HG02885 (cell line): Measurements from ENCODE around the gene NATD1.

Source experiments
- ATAC-seq: cut with Tn5 transposase; IDR thresholded peaks from one replicate; pipeline ENCODE4 v1.9.1; 2021; ENCODE audit warnings: mild to moderate bottlenecking; ENCODE audit not compliant: unreplicated experiment, poor library complexity

NATD1 gene

DNA sequence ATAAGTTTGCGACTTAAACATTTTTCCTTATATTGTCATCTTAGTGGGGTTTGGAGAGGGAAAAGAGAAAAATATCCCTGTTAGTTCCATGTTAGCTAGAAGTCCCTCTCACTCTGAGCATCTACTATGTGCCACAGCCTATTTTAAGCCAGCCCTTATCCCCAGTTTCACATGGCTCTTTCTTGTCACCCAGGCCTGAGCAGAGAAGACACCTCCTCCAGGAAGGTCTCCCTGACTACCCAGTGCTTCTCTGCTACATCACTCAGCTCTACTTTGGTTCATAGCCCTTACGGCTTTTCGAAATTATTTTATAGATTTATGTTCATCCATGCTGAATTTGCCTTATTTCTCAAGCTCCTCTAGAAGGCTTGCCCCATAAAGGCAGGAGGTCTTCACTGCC is 24.1 kb upstream of the NATD1 start:
- ATAC-seq: no peak

DNA sequence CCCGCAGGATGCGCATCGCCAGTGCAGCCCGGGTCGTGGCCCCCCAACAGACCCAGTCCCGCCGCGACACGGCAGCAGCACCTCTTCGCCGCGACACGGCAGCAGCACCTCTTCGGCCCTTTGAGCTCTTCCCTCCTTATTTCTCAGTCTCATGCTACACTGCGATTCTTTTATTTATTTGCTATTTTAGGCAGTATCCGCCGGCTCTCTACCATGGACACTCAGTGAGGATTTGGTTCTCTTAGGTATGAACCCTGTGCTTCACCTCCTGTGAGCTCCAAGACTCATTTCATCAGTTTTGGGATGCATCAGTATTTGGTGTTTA is 23.0 kb upstream of the NATD1 start:
- no peak for ATAC-seq

DNA sequence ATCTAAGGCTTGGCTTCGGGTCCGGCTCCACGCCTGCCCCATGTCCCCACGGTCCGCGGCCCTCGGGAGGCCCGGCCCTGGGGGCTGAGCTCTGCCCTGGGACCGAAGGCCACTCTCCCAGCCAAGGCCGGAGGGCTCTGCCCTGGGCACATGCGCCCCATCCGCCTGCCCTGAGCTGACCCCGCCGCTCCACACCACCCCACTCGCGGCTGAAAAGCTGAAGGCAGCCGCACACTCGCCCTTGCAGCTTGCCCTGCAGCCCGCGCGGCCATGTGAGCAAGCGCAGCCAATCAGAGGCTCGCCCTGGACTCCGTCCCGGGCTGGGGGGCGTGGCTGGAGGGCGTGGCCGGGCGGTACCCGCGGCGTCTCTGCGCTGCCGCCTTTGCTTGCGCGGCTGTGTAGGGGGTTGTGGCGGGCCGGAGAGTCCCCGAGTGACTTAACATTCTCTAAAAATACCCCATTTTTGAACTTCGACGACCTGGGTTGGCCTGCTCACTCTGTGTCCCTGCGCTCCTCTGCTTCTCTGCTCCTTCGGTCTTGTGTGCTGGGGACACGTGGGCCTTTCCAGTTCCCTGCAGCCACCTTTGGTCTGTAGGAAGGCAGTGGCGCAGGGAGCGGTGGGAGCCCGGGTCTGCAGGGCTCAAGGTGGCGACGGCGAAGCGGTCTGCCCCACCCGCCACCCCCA is 22.5 kb upstream of the NATD1 start:
- ATAC-seq: peak; percentile 96

DNA sequence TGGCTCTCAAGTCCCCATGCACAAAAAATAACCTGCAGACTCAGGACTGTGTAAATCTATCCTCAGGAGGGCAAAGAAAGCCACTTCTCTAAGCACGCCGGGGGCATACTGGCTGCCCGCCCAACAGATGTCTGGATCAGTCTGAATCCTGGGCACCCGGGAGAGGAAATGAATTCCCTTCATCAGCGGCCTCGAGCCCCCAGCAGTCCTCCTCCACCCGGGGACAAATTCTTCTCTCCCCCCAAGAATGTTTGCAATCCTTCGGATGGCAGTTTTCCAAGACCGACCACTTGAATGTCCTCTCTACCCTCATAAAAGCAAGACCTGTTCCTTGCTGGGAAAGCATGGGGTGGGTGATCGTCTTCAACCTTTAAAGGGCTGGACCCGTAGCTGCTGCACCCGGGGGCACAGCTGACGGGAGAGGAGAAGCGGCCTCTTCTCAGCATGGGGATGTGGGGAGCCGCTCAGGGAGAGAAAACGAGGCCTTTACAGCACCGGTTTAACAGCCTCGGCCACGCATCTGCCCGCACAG is 21.9 kb upstream of the NATD1 start:
- peak; percentile 17 for ATAC-seq

GRCh38 chr17:21272881-21273792 is 19.9 kb upstream of the NATD1 start:
- ATAC-seq: no peak

- no peak for ATAC-seq
Measured at GRCh38 chr17:21272250-21272649, 19.0 kb upstream of the NATD1 start.

- ATAC-seq: no peak
Measured at GRCh38 chr17:21271454-21272183, 18.4 kb upstream of the NATD1 start.

DNA sequence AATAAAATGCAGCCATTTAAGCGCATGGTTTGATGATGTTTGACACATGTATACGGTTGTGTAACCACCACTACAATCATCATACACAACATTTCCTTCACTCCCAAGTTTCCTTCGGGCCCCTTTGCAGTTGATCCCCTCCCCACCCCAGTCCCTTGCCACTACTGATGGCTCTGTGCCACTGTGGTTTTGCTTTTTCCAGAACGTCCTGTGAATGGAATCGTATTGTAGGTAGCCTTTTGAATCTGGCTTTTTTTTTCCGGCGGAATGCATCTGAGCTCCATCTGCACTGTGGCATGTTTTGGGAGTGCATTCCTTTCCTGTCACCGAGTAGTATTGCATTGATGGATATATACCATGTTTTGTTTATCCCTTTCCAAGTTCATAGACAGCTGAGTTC is 16.2 kb upstream of the NATD1 start:
- ATAC-seq: no peak

GRCh38 chr17:21268596-21269188 is 15.5 kb upstream of the NATD1 start:
- no peak for ATAC-seq

- no peak for ATAC-seq
Measured at GRCh38 chr17:21263376-21263775, 10.2 kb upstream of the NATD1 start.

DNA sequence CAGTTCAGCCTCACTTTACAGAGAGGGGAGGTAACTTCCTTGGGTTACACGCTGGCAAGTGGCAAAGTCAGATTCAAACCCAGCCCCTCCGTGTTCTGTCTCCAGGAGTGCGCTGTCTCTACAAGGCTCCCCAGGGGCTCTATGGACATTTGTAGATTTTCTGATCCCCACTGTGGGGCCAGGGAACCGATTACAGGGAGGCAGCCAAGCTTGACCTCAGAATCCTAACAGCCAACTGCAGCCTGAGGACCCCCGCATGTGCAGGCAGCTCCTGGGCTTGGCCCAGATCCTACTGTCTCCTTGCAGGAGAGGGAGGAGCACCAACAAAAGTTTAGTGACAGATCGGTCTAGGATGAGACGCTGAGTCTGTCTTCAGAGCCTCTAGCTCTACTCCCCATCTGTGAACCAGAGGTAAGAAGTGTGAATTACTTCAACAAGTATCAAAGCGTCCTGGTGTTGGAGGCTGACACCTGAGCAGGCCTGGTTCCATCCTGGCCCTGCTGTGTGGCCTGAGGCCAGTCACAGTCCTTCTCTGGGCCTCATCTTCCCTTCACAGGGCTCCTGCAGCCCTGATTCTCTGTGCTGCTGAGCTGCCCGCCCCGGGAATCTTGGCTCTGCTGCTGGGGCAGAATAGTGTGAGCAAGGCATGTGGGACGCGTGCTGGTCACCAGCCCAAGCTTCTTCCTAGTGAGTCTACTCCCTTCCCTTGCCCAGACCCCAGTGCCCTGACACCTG is 9.2 kb upstream of the NATD1 start:
- no peak for ATAC-seq

DNA sequence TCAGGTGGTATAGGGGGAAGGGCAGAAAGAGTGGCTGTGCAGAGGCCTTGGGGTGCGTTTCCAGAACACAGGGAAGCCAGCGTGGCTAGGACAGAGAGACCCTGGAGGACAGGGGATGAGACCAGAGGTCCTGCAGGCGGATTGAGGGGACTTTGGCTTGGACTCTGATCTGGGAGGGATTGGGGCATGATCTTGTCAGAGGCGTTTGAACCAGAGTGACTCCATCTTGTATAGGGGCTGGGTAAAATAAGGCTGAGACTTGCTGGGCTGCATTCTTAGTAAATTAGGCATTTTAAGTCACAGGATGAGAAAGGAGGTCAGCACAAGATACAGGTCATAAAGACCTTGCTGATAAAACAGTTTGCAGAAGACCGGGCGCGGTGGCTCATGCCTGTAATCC is 5.4 kb upstream of the NATD1 start:
- ATAC-seq: no peak

DNA sequence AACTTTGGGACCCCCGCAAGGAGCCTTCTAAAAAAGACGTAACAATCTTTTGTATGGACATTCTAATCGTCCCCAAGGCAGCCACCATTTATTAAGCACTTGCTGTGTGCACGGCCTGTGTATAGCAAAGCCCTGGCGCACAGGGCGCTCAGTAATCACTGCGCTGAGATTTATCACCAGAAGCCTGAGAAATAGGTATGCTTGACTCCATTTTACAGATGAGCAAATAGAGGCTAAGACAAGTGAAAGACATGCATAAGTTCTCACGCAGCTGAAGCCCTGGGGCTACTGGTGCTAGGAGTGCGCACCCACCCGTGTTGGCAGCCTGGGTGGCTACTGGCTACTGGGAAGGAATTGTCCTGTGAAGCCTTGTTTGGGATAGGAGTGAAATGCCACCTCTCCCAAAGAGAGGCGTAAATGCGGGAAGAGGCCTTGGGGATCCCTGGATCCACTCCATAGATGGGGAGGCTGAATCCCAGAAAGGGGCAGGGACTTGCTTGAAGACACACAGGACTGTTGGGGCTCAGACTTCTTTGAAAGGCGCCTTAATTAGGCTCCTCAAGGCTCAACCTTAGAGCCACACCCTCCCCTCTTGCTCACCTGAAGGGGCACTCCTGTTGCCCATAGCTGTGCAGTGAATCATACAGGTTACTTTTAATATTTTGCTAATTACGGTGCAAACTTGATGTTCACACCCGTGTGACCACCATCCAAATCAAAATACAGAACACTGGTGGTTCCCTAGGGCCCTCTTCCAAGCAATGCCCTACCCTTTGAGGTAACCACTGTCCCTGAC is 634 bp upstream of the NATD1 start:
- ATAC-seq: peak; percentile 15

- ATAC-seq: no peak
Measured at GRCh38 chr17:21252289-21252795, 868 bp downstream of the NATD1 start.

- ATAC-seq: no peak
Measured at GRCh38 chr17:21251337-21252010, 1.7 kb downstream of the NATD1 start.

DNA sequence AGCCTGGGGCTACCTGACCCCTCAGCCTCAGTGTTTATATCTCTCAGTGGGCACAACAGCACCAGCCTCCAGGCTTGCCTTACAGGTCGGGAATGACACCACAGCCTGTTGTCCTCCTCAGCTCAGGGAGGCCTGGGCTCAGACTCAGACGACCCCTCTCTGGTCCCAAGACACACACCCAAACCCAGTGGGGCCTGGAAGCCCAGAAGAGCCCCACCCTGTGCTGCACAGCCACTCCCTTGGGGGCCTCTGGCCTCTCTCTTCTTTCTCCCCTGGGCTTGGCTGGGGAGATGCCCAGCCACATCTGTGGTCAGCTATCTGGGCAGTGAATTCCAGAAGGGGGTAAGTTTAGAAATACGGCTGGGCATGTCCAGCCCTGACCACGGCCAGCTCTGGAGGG is 2.4 kb downstream of the NATD1 start:
- ATAC-seq: no peak

- ATAC-seq: no peak
Measured at GRCh38 chr17:21249920-21250703, 3.1 kb downstream of the NATD1 start.
